Stimulated activated CD8-positive, alpha-beta memory T cell treated with anti-CD3 and anti-CD28 coated beads, Interleukin-2, amount 100 ng/mL, for 1 hour (primary cell): ENCODE data around the gene MECR.
"Not testable (repeated sequence)": the region's sequence is repeated elsewhere in the genome, so short reads cannot be mapped to it uniquely, and the experiment has no call there.

Experiments
- DNase-seq, 2 donors: peaks; one replicate each; pipeline ENCODE4 v3.0.0-alpha.2; 2020; ENCODE audit warnings: low read depth in 2 of 2

Gene MECR

GRCh38 chr1:29235955-29236711 lies 5.4 kb upstream of the MECR start, which contains the start of gene PTPRU:
TSS of gene PTPRU (plus strand) at chr1:29236522. CDS start at chr1:29236645, 123 bp downstream.
- DNase-seq: peak; percentile 60 to 67

GRCh38 chr1:29234881-29235280 lies 4.1 kb upstream of the MECR start:
- DNase-seq: not testable (repeated sequence)

- DNase-seq: no peak
Observed at GRCh38 chr1:29234471-29234870, 3.7 kb upstream of the MECR start.

- DNase-seq: no peak
Observed at GRCh38 chr1:29233693-29234092, 3.0 kb upstream of the MECR start.

GRCh38 chr1:29232387-29232786 lies 1.7 kb upstream of the MECR start:
- no peak for DNase-seq

- DNase-seq: no peak
Observed at GRCh38 chr1:29230204-29230552, 556 bp downstream of the MECR start.

- DNase-seq: no peak
Observed at GRCh38 chr1:29227511-29227910, 3.2 kb downstream of the MECR start.

- DNase-seq: no peak
Observed at GRCh38 chr1:29225361-29225760, 5.4 kb downstream of the MECR start.

GRCh38 chr1:29224356-29224837 lies 6.3 kb downstream of the MECR start:
- no peak for DNase-seq

- DNase-seq: no peak
Observed at GRCh38 chr1:29223521-29223920, 7.2 kb downstream of the MECR start.

GRCh38 chr1:29222686-29223085 lies 8.0 kb downstream of the MECR start:
- DNase-seq: no peak

- not testable (repeated sequence) for DNase-seq
Observed at GRCh38 chr1:29222260-29222659, 8.5 kb downstream of the MECR start.

- no peak for DNase-seq
Observed at GRCh38 chr1:29221296-29221695, 9.4 kb downstream of the MECR start.

- DNase-seq: no peak
Observed at GRCh38 chr1:29218223-29218622, 12.5 kb downstream of the MECR start.

- DNase-seq: no peak
Observed at GRCh38 chr1:29217633-29218032, 13.1 kb downstream of the MECR start.

GRCh38 chr1:29213055-29213454 lies 17.7 kb downstream of the MECR start:
- DNase-seq: no peak

GRCh38 chr1:29211086-29212030 lies 19.4 kb downstream of the MECR start:
- no peak for DNase-seq

GRCh38 chr1:29210278-29211085 lies 20.3 kb downstream of the MECR start:
- no peak for DNase-seq

GRCh38 chr1:29209173-29209572 lies 21.6 kb downstream of the MECR start:
- no peak for DNase-seq

GRCh38 chr1:29208442-29208841 lies 22.3 kb downstream of the MECR start:
- DNase-seq: no peak

- DNase-seq: peak; percentile 80 to 84
Observed at GRCh38 chr1:29202584-29203340, 28.0 kb downstream of the MECR start.
